Measurements from ENCODE around the gene MAML3.

MAML3 gene

DNA sequence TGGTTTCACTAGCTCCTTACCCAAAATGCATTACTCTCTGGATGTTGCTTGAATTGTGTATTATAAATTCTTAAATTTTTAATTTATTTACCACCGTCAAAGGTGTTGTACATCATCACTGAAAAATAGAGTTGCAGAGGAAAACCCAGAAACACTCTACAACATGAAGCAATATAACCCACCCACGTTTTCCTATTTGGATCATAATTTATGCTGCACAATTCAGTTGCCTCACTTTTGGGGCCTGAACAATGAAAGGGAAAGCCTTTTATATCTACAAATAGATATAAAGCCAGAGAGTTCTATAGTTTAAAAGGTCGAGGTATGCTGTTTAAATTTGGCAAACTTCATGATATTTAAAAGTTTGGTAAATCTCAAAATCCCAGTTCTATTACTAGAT is 372.9 kb downstream of the MAML3 start:
- no peak for DNase-seq (ENCODE audit: low read depth)

DNA sequence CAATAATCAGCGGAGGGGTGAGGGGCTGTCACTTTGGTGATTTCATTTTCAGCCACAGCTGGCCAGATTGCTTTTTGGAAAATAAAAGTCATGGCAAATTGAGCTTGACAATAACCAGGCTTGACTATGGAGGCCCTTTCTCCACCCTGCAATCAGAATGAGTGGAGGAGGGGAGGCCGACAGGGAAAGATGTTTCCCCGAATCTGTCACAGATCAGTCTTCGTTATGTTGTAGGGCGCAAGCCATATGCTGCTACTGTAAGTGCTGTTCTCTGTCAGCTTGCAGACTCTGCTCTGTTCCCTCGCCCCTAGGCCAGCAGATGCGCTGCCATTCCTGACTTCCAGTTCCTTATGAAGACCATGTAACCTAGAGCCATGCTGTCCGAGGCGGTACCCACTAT is 374.3 kb downstream of the MAML3 start:
- DNase-seq (ENCODE audit: low read depth): no peak

DNA sequence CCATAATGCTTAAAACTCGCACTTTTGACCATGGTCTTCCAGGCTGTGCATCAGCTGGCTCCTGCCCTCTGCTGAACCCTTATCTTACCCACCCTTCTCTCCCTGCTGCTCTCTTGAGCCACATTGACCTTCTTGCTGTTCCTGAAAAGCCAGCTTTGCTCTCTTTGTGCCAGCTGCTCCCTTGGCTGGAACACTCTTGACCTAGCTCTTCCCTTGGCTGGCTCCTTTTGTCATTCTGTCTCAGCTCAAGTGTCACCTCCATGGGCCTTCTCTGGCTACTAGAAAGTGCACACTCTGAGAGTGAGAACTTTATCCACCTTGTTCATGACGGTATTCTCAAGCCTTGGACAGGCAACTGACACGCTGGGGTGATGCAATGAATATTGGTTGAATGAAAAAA is 376.2 kb downstream of the MAML3 start:
- DNase-seq (ENCODE audit: low read depth): no peak

GRCh38 chr4:139776235-139776634 is 377.7 kb downstream of the MAML3 start:
- DNase-seq (ENCODE audit: low read depth): no peak

DNA sequence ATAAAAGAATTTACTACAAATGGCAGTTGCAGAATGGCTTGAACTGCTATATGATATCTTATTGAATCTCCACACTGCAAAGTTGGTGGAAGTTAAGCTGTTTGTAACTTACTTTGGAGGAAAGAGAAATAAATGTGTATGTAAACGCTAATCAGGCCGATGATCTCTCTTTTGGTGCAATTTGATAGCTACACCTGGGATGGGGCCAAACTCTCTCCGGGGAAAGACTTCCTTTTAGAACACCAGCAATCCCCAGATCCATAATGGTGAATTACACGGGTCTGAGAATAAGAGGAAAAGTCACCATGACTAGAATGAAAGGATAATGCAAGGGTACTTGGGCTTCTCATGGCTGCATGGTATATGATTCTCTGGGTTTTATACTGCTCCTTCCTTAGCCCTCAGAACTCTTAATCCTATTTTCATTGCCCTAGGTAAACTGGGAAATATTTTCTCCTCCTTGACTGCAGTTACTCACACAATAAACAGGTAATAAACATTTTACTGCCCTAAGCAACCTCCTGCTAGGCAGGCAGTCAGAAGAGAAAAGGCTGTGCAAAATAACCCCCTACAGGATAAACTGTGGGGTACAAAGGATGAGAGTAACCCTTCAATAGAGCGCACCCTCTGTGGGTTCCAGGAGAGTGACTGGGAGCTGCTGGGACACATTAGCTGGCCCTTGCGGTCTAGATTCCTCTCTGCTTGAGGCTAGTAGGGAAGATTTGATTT is 379.1 kb downstream of the MAML3 start:
- no peak for DNase-seq (ENCODE audit: low read depth)

- DNase-seq (ENCODE audit: low read depth): no peak
Observed at GRCh38 chr4:139773560-139774318, 380.2 kb downstream of the MAML3 start.

GRCh38 chr4:139770361-139770760 is 383.6 kb downstream of the MAML3 start:
- DNase-seq (ENCODE audit: low read depth): no peak

DNA sequence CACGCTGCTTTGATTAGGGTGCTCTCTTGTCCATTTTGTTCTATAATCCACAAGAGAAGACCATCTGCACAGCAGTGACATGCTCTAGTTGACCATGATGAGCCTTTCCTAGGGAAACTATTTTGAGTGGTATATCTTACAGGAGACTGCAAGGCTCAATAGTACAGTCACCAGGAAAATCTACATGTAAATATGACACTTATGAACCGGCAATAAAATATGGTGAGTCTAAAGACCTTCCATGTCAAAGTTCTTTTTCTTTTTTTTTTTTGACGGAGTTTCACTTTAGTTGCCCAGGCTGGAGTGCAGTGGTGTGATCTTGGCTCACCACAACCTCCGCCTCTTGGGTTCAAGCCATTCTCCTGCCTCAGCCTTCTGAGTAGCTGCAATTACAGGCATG is 384.6 kb downstream of the MAML3 start:
- no peak for DNase-seq (ENCODE audit: low read depth)

- DNase-seq (ENCODE audit: low read depth): no peak
Observed at GRCh38 chr4:139768896-139769295, 385.1 kb downstream of the MAML3 start.

GRCh38 chr4:139768366-139768765 is 385.6 kb downstream of the MAML3 start:
- no peak for DNase-seq (ENCODE audit: low read depth)

- no peak for DNase-seq (ENCODE audit: low read depth)
Observed at GRCh38 chr4:139767585-139767984, 386.4 kb downstream of the MAML3 start.

- DNase-seq (ENCODE audit: low read depth): no peak
Observed at GRCh38 chr4:139767168-139767567, 386.8 kb downstream of the MAML3 start.

DNA sequence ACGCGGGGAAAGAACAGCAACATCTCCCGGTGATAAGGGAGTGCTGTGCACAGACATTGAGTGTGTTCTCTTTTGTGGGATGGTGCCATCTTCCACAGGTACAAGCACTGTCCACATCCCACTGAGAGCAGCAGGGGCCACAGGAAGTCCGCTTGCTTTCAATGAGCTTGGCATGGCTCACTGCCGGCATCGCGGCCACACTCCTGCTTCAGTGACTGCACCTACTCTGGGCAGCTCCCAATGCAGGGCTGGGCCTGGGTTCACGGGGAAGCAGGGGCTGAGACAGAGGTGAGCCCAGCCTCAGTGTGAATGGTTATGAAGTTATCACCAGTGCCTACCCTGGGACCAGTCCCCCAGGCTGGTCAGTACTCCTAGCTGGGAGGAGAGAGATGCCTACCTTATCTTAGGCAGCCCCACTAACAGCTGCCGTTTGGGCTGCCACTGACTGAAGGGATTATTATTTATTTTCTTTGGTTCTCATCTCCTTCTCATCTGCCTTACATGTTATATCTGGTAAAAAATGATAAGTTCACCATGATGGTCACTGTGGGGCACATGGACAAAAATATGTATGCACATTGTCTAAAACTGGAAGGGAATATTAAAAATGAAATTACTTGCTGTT is 389.2 kb downstream of the MAML3 start:
- DNase-seq (ENCODE audit: low read depth): no peak

GRCh38 chr4:139764182-139764581 is 389.8 kb downstream of the MAML3 start:
- DNase-seq (ENCODE audit: low read depth): no peak

DNA sequence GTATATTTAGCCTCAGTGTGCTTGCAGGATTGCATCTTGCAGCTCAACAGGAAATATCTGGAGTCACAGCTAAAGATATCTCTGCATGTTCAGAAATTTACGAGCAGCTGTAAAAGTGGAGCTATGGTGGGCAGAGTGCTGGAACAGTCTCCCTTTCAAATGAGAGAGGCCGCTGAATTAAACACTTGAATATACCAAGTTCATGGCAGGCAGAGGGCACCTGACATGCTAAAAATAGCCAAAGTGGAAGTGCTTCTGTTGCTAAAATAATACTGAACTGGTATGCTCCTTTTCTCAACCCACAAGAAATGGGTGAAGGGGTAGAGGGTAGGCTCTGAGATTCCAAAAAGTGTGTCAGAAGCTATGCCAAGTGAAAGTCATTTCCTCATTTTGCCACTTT is 390.3 kb downstream of the MAML3 start:
- DNase-seq (ENCODE audit: low read depth): no peak

- no peak for DNase-seq (ENCODE audit: low read depth)
Observed at GRCh38 chr4:139763205-139763604, 390.8 kb downstream of the MAML3 start.

GRCh38 chr4:139762720-139763119 is 391.3 kb downstream of the MAML3 start:
- DNase-seq (ENCODE audit: low read depth): no peak

DNA sequence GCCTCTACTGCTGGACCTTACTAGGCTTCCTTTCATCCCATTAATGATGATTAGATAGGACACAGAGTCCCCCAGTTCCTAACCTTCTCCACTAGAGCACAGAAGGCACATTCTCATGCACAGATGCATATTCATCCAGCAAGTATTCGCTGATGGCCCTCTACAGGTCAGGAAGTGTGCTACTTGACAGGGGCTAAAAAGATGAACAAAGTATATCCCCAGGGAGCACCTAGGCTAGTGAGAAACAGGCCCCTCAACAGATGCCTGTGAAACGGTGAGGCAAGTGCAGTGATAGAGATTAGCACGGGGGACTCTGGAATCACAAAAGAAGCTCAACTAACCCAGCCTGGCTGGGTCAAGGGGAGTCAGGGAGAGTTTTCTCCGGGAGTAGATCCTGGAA is 392.5 kb downstream of the MAML3 start:
- DNase-seq (ENCODE audit: low read depth): no peak

- DNase-seq (ENCODE audit: low read depth): no peak
Observed at GRCh38 chr4:139760567-139760966, 393.4 kb downstream of the MAML3 start.

- no peak for DNase-seq (ENCODE audit: low read depth)
Observed at GRCh38 chr4:139759097-139759496, 394.9 kb downstream of the MAML3 start.

- no peak for DNase-seq (ENCODE audit: low read depth)
Observed at GRCh38 chr4:139756391-139757180, 397.4 kb downstream of the MAML3 start.

DNA sequence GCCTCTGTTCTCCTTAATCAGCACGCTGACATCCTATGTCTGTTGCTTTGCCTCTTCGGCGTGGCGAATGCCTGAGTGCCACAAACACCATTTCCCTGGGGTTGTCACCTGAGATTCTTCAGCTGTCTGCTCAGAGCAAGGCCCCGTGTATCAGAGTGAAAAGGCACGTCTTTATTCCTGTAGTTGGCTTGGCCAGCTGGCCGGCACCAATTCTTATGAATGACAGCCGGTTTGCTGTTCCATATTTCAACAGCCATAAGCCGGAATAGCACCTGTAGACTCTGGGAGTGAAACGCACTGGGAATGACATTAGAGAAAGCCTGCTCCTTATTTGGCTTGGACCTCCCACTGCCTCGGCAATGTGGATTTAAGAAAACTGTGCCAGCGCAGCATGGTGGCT is 399.0 kb downstream of the MAML3 start:
- DNase-seq (ENCODE audit: low read depth): no peak

All from activated T-cell treated with anti-CD3 and anti-CD28 coated beads for 48 hours (primary cell).